GM23338 (cell line): Measurements from ENCODE around the gene MTMR3.

Experiments used
- CREB1 ChIP-seq: fragments of 250-450 bp; sonication (Bioruptor Pico); IDR thresholded peaks from 2 replicates; pipeline ENCODE4 v1.5.0; 2020; ENCODE audit warnings: low read depth, mild to moderate bottlenecking, moderate library complexity
- CTCF ChIP-seq, 2 experiments: fragments of 200-600 bp in 1 of 2; sonication (generic) in 1 of 2; conservative IDR thresholded peaks; 2 replicates each; pipeline versions ENCODE4 v1.5.1 to v1.6.1; 2016 to 2017; ENCODE audit warnings: antibody characterized with exemption in 2 of 2, low read depth in 2 of 2, mild to moderate bottlenecking in 2 of 2, moderate library complexity in 1 of 2
- ETS1 ChIP-seq: IDR thresholded peaks from 2 replicates; pipeline ENCODE4 v1.6.1; 2016; ENCODE audit warnings: antibody characterized with exemption
- EZH2 ChIP-seq: fragments of 200-600 bp; sonication (generic); IDR thresholded peaks from one replicate; pipeline ENCODE4 v1.8.0; 2017; ENCODE audit warnings: antibody characterized with exemption, mild to moderate bottlenecking, low read depth; ENCODE audit not compliant: unreplicated experiment
- EZH2phosphoT487 ChIP-seq: fragments of 200-600 bp; sonication (generic); IDR thresholded peaks from one replicate; pipeline ENCODE4 v1.8.1; 2018; ENCODE audit warnings: antibody characterized with exemption; ENCODE audit not compliant: unreplicated experiment
- JUNB ChIP-seq: IDR thresholded peaks from one replicate; pipeline ENCODE4 v1.6.1; 2016; ENCODE audit warnings: antibody characterized with exemption; ENCODE audit not compliant: unreplicated experiment
- NANOG ChIP-seq: IDR thresholded peaks from 2 replicates; pipeline ENCODE4 v1.6.1; 2016; ENCODE audit warnings: antibody characterized with exemption, borderline replicate concordance
- POLR2AphosphoS5 ChIP-seq: IDR thresholded peaks from 2 replicates; pipeline ENCODE4 v1.6.1; 2016; ENCODE audit warnings: antibody characterized with exemption, low read depth
- REST ChIP-seq: IDR thresholded peaks from one replicate; pipeline ENCODE4 v1.6.1; 2018; ENCODE audit warnings: antibody characterized with exemption; ENCODE audit not compliant: unreplicated experiment
- STAT1 ChIP-seq: IDR thresholded peaks from one replicate; pipeline ENCODE4 v1.6.1; 2016; ENCODE audit warnings: antibody characterized with exemption; ENCODE audit not compliant: unreplicated experiment
- ZNF114 ChIP-seq: fragments of 250-450 bp; sonication (Bioruptor Pico); IDR thresholded peaks from 2 replicates; pipeline ENCODE4 v1.5.0; 2020; ENCODE audit warnings: mild to moderate bottlenecking, moderate library complexity
- ZNF331 ChIP-seq: fragments of 250-450 bp; sonication (Bioruptor Pico); IDR thresholded peaks from 2 replicates; pipeline ENCODE4 v1.5.0; 2020; ENCODE audit warnings: low read depth, mild to moderate bottlenecking, moderate library complexity

GRCh38 chr22:29886596-29886995, 3.6 kb downstream of the MTMR3 start:
- TF ChIP-seq CTCF (conservative IDR thresholded peaks at IDR 0.05; ENCODE audit: low read depth in 2 of 2) (no peak), EZH2 (no peak), NANOG (no peak), EZH2phosphoT487 (no peak), REST (no peak), POLR2AphosphoS5 (no peak), JUNB (no peak), CREB1 (CRISPR knock-in tag) (no peak), ZNF114 (CRISPR knock-in tag) (no peak), ETS1 (no peak), ZNF331 (CRISPR knock-in tag) (no peak), STAT1 (no peak)
